PFSK-1 (cell line): ENCODE results near the gene PGP.

Experiments
- POLR2AphosphoS5 ChIP-seq: IDR thresholded peaks from 2 replicates; pipeline ENCODE4 v1.6.1; 2012; ENCODE audit warnings: low read depth, mild to moderate bottlenecking, control low read depth, low read length, moderate library complexity
- REST ChIP-seq, 2 experiments: IDR thresholded peaks; 2 replicates each; pipeline versions ENCODE4 v1.6.1 to v1.8.0; 2011 to 2012; ENCODE audit warnings: low read depth in 2 of 2, low read length in 2 of 2, control low read depth in 1 of 2, inconsistent platforms in 1 of 2, mild to moderate bottlenecking in 1 of 2, moderate library complexity in 1 of 2; ENCODE audit not compliant: insufficient read depth in 1 of 2
- SIN3A ChIP-seq: IDR thresholded peaks from 2 replicates; pipeline ENCODE4 v1.6.1; 2012; ENCODE audit warnings: mild to moderate bottlenecking, low read length, moderate library complexity, borderline replicate concordance; ENCODE audit not compliant: insufficient read depth
- TAF1 ChIP-seq: IDR thresholded peaks from 2 replicates; pipeline ENCODE4 v1.6.1; 2012; ENCODE audit warnings: low read length, control low read depth, borderline replicate concordance; ENCODE audit not compliant: insufficient read depth

GRCh38 chr16:2206780-2207433, 7.7 kb downstream of the PGP start:
- TF ChIP-seq REST (IDR thresholded peaks at IDR 0.05; ENCODE audit: insufficient read depth in 1 of 2, low read depth in 2 of 2, low read length in 2 of 2) (no peak), POLR2AphosphoS5 (no peak), TAF1 (no peak), SIN3A (no peak)
